HTR-8/SVneo (cell line): ENCODE results near the gene CASR.
"Not testable (repeated sequence)": the region's sequence is repeated elsewhere in the genome, so short reads cannot be mapped to it uniquely, and the experiment has no call there.

Experiments used
- DNase-seq: peaks from one replicate; pipeline ENCODE4 v3.0.0; 2011; ENCODE audit warnings: low spot score, mixed read lengths; ENCODE audit not compliant: insufficient read length
- FAIRE-seq: peaks from 2 replicates; lab custom pipeline; 2011; peaks lifted over from hg19 to GRCh38; lab: Jason Lieb, UNC

Gene CASR, protein sequence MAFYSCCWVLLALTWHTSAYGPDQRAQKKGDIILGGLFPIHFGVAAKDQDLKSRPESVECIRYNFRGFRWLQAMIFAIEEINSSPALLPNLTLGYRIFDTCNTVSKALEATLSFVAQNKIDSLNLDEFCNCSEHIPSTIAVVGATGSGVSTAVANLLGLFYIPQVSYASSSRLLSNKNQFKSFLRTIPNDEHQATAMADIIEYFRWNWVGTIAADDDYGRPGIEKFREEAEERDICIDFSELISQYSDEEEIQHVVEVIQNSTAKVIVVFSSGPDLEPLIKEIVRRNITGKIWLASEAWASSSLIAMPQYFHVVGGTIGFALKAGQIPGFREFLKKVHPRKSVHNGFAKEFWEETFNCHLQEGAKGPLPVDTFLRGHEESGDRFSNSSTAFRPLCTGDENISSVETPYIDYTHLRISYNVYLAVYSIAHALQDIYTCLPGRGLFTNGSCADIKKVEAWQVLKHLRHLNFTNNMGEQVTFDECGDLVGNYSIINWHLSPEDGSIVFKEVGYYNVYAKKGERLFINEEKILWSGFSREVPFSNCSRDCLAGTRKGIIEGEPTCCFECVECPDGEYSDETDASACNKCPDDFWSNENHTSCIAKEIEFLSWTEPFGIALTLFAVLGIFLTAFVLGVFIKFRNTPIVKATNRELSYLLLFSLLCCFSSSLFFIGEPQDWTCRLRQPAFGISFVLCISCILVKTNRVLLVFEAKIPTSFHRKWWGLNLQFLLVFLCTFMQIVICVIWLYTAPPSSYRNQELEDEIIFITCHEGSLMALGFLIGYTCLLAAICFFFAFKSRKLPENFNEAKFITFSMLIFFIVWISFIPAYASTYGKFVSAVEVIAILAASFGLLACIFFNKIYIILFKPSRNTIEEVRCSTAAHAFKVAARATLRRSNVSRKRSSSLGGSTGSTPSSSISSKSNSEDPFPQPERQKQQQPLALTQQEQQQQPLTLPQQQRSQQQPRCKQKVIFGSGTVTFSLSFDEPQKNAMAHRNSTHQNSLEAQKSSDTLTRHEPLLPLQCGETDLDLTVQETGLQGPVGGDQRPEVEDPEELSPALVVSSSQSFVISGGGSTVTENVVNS

DNA sequence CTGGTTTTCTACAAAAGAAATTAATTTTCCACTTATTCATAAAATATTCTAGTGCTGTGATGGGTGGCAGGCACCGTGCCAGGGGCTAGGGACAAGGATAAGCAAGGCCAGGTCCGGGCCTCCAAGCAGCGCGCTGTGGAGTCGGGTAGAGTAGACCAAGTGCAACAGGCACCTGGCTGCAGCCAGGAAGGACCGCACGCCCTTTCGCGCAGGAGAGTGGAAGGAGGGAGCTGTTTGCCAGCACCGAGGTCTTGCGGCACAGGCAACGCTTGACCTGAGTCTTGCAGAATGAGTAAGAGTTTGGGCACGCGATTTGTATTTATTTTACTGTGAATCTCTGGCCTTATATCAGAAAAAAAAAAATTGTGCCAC is at the start of gene CASR:
Gene CASR, plus strand, starts transcription at position 148 of the 372 bp plus-strand sequence. CDS start 70,522 bp downstream, outside the sequence.
- DNase-seq (no peak), FAIRE-seq (no peak)

DNA sequence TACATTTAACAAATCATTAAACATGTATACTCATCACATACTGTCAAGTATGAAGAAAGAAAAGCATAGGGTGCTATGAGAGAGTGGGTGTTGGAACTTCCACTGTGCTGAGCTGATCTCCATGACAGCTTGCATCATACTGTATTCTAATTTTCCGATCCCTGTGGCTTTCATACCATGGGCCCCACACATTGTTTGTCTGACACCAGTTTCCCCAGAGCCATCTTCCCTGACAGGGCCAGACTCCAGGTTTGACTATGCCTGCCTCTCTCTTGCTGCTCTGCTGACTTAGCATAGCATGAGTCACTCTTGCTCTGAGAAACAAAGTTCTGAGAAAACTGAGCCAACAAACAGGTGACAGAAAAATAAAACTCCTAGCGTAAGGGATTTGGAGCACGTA is 37.0 kb upstream of the CASR start:
- FAIRE-seq, result no peak

DNA sequence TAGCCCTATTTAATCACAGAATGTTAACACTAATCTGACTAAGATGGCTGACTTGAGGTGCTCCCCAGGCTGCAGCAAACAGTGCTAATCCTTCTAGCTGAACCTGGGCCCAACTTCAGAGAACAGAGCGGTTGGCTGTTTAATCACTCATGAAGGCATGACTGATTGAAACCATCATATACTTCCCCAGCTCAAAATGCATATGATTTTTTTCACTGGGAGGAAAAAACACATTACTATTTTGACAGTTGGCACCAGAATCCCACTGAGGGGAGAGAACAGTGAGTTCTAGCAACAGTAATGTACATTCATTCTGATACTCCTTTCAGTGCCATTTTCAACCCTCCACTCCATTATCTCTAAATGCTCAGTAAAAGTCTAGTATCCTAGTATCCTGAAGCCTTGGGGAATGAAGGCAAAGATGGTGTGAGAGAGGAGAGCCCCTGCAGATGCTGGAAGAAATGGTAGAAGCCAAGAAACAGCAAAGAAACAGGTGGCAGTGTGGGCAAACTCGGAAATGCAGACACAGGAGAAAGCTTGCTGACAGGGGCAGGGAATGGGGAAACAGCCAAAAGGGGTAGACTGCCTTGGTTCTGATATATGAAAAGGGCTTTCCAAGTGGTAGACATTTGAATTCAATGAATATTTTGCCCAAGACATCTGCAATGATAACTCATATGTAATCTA is 34.4 kb upstream of the CASR start:
- no peak for DNase-seq
- no peak for FAIRE-seq

More for the DNA sequence above, 37.0 kb upstream of the CASR start:
- DNase-seq, result no peak

DNA sequence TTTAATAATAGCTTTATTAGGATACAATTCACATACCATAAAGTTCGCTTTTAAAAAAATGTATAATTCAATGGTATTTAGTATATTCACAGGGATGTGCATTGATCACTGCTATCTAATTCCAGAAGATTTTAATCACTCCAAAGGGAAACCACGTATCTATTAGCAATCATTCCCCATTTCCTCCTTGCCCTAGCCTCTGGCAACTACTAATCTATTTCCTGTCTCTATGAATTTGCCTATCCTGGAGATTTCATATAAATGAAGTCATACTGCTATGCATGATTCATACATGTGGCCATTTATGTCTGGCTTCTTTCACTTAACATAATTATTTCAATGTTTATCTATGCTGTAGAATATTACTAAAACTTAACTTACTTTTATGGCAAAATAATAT is 32.0 kb upstream of the CASR start:
- no peak for FAIRE-seq
- DNase-seq, result no peak

DNA sequence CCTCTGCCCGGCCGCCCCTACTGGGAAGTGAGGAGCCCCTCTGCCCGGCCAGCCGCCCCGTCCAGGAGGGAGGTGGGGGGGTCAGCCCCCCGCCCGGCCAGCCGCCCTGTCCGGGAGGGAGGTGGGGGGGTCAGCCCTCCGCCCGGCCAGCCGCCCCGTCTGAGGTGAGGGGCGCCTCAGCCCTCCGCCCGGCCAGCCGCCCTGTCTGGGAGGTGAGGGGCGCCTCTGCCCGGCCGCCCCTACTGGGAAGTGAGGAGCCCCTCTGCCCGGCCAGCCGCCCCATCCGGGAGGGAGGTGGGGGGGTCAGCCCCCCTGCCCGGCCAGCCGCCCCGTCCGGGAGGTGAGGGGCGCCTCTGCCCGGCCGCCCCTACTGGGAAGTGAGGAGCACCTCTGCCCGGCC is 18.5 kb upstream of the CASR start:
- not testable (repeated sequence) for FAIRE-seq, DNase-seq

DNA sequence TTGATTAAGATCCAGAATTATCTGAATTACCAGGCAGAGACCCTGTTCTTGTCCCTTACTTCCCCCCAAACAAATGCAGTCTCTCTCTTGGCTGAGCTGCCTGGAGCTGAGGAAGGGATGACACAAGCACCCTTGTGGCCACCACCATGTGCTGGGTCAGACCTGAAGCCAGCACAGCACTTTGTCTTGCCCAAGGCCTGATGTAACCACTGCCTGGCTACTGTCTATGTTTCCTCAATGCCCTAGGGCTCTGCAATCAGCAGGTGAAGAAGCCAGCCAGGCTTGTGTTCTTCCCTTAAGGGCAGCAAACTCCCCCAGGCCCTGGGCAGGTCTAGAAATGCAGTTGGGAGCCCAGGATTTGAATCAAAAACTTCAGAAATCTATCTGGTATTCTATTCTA is 15.8 kb upstream of the CASR start:
- DNase-seq, result no peak
- no peak for FAIRE-seq

DNA sequence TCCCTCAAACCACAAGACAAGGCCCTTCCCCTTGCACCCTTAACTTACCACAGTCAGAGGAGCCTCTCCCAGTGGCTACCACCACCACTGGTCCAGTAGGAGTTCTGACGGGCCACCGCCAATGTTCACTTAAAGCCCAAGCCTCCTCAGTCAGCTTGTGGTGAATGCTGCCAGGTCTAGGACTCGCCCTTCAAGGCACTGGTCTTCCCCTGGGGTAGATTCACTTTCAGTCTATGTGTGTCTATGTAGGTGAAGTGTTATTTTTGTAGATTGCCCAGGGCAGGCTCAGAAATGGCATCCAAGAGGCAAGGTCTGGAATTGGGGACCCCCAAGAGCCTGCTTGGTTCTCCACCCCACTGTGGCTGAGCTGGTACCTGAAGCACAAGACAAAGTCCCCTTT is 15.4 kb upstream of the CASR start:
- FAIRE-seq, result no peak

DNA sequence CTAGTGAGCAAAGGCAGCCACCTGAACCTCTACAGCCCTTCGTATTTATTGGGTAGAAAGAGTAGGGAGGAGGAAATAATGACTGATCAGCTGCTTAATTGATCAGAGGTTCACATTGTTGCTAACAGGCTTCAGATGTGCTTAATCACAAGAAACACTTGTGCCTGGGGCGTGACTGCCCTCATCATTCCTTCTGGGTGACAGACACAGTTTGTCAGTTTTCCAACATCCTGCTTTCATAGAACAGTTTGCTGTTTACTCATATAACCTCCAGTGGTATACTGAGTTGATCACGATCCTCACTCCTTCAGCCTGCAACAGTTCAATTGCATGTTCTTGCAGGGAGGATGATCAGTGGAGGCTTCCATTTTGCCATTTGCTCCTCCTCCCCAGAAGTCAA is 13.6 kb upstream of the CASR start:
- no peak for DNase-seq
- FAIRE-seq, result no peak

More for the DNA sequence above, 15.4 kb upstream of the CASR start:
- no peak for DNase-seq

DNA sequence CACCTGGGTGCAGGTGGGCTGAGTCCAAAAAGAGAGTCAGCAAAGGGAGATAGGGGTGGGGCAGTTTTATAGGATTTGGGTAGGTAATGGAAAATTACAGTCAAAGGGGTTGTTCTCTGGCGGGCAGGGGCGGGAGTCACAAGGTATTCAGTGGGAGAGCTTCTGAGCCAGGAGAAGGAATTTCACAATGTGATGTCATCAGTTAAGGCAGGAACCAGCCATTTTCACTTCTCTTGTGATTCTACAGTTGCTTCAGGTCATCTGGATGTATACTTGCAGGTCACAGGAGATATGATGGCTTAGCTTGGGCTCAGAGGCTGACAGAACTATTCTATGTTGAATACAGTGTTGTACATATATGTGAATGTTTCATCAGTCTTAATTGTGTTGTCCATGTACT is 12.1 kb upstream of the CASR start:
- not testable (repeated sequence) for FAIRE-seq, DNase-seq

DNA sequence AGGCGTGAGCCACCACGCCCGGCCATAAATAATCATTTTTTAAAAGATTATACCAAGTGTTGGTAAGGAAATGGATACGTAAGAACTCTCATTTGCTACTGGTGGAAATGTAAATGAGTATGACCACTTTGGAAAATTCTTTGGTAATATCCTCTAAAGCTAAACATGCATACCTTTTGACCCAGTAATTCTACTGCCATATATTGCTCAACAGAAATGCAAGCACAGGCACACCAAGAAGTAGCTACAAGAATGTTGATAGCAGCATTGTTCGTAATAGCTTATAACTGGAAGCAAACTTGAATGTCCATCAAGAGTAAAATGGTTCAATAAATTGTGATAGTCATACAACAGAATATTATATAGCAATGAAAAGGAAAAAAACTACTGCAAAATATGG is 4.8 kb upstream of the CASR start:
- FAIRE-seq (no peak), DNase-seq (no peak)

DNA sequence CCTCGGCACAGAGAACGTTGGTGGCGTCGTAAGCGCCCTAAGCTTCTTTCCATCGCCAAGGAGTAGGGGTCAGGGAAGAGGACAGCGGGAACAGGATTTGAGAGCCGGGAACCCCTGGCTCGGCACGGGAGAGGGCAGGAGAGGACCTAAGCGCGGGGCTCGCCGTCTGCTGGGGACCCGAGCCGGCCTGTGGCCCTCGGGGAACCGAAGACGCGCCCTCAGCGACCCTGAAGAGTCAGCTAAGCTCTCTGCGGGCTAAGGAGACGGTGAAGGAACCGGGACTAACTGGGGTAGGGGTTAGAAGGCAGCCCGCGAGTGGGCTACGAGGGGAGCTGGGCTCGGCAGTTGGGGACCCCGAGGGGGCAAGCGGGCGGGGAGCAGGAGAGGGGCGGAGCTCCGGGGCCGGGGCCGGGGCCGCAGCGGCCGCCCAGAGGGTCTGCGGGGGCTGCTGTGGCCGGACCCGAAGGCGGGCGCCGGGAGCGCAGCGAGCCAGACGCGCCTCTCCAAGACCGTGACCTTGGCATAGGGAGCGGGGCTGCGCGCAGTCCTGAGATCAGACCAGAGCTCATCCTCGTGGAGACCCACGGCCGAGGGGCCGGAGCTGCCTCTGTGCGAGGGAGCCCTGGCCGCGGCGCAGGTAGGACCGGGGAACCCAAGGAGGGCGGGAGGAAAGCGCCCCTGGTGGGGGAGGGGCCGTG is 574 bp downstream of the CASR start:
- FAIRE-seq, result no peak
- no peak for DNase-seq

DNA sequence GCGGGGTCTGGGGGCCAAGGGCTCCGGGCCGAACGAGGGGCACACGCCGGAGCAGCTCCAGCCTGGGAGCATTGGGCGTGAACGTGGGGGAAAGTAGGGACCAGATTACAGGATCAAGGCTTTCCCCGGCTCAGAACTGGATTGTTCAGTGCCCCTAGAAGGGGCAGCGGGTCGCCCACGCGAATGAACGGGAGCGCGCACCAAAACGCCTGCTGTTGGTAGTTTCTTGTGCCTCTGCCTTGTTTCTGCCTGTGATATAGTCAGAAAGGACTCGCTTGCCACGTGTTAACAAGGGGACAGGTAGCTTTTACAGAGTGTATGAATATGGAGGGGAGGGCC is 1.1 kb downstream of the CASR start:
- DNase-seq (no peak), FAIRE-seq (no peak)

DNA sequence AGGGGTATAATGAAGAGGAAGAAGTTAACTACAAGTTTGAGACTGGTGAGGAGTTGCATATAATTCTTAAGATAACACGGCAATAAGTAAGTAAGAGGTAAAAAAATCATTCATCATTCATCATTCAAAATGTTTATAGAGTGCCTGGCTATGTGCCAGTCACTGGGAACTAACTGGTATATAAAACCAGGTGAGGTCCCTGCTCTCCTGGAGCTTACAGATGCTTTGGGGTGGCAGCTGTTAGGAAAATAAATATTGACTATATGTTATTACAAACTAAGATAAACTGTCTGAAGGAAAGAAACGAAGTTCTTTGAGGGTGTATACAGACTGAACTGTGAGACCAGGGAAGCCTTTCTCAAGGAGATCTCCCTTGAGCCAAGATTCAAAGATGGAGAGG is 2.9 kb downstream of the CASR start:
- DNase-seq (no peak), FAIRE-seq (no peak)

DNA sequence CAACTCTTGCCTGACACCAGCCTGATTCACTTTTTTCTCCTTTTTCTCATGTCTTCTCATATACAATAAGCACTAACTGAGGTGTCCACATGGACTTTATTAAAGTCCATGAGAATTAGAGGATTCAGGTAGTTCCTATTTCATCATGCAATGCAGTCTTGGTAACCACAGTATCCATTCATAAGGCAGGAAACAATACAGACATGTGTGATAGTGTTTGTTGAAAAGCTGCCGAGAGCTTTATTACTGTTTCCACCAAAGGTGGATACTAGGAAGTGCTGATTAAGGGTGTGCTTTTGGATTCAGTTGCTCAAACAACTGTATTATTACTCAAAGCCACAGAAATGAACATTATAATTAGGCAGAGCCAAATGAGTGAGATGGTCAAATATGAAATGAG is 5.3 kb downstream of the CASR start:
- no peak for FAIRE-seq

DNA sequence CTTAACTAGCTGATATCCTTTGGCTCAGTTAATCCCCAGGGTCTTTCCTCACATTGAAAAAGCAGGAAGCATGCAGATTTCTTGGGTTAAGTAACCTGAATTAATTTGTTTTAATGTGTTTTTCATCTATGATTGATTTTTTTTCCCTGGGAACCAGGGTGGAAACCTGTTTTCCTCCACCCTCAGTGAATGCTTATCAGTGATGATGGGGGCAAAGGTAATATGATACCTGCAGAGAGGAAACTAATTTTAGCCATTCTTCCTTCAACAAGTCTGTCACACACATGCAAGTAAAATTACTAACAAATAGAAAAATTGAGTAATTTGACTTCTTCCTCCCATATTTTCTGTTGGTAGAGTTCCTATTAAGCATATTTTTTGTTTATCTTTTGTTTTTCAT is 5.9 kb downstream of the CASR start:
- FAIRE-seq, result no peak

More for the DNA sequence above, 5.3 kb downstream of the CASR start:
- no peak for DNase-seq

DNA sequence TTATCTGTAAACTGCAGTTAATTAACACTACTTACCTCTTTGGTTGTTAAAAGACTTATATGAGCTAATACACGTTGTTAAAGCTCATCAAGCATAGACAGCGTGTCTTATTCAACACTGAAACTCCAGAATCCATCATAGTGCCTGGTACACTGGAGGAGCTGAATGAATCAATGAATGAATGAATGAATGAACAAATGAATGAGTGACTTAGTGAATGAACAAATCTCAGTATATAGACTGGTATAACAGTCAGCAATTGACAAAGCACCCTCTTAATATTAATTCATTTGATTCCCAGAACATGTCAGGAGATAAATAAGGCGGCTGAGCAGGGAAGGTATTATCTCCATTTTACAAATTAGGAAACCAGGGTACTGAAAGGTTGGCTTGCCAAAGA is 7.1 kb downstream of the CASR start:
- no peak for DNase-seq
- FAIRE-seq, result no peak

More for the DNA sequence above, 5.9 kb downstream of the CASR start:
- DNase-seq, result no peak

DNA sequence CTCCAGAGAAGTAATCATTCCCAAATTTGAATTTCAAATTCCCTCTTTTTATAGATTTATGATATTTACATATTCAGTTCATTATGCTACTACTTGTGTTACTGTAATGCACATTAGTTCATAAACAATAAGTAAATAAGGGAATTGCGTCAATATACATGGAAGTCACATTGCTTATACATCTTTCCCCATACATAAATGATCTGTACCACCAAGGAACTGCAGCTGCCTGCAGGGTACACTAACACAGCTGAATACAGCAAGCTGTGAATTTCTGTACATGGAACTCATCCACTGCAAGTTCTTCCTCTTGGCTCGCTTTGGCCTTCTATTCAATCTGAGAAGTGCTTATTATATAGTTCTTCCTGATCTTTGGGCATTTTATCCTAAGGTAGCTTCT is 15.5 kb downstream of the CASR start:
- FAIRE-seq, result no peak
- no peak for DNase-seq

DNA sequence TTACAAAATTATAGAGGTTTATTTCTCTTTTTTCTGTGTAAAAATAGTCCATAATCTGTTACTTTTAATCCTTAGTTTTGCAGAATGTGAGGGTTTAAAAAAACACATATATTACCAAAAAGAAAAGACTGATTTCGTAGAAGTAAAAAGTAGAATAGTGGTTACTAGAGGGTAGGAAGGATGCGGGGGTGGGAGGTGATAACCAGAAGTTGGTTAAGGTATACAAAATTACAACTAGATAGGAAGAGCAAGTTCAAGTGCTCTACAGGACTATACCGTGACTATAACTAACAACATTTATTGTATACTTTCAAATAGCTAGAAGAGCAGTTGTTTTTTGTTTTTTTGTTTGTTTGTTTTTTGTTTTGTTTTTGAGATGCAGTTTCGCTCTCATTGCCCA is 16.1 kb downstream of the CASR start:
- FAIRE-seq, result no peak
- no peak for DNase-seq

DNA sequence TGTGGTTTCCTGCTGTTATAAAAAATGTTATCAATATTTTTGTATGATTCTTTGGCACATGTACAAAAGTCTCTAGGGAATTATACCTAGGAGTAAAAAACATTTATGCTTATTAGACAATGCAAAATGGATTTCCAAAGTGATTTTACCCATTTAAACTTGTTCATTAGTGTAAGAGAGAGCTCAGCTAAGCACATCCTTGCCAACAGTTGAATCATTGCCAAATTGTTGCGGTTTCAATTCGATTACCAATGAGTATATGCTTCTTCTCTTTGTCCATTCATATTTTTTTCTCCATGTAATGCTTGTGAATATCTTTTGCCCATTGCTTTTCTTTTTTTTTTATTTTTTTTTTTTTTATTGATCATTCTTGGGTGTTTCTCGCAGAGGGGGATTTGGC is 17.2 kb downstream of the CASR start:
- no peak for FAIRE-seq
- DNase-seq, result no peak

DNA sequence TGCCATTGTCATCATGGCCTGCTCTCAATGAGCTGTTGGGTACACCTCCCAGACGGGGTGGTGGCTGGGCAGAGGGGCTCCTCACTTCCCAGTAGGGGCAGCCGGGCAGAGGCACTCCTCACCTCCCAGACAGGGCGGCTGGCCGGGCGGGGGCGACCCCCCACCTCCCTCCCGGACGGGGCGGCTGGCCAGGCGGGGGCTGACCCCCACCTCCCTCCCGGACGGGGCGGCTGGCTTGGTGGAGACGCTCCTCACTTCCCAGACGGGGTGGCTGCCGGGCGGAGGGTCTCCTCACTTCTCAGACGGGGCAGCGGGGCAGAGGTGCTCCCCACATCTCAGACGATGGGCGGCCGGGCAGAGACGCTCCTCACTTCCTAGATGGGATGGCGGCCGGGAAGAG is 18.0 kb downstream of the CASR start:
- FAIRE-seq, DNase-seq: not testable (repeated sequence)
